BJ (cell line): ENCODE data around the gene DCPS. TPM values are rescaled to one million over a fixed set of nuclear protein-coding genes. Genes with fewer than 3 reads are reported as not detected.
"Not testable (repeated sequence)": the region's sequence is repeated elsewhere in the genome, so short reads cannot be mapped to it uniquely, and the experiment has no call there.

ENCODE experiments used
- CTCF ChIA-PET: fragments of 350-600 bp; formaldehyde crosslinking; extraction: SDS; loops from one replicate; lab custom pipeline; 2021; ENCODE audit warnings: antibody characterized with exemption, inconsistent platforms; lab: Yijun Ruan, JAX
- POLR2A ChIA-PET: fragments of 300-600 bp; sonication (Branson Sonifier 250); formaldehyde crosslinking; extraction: SDS; loops from one replicate; lab custom pipeline; 2021; ENCODE audit warnings: antibody characterized with exemption; lab: Charles Lee
- DNase-seq: peaks from one replicate; pipeline ENCODE4 v3.0.0-alpha.2; 2011; ENCODE audit warnings: low read depth
- H3K27me3 ChIP-seq: 2 replicates; pipeline ENCODE4 v1.6.0; 2011; ENCODE audit warnings: low read length; ENCODE audit not compliant: control insufficient read depth, insufficient read depth
- H3K36me3 ChIP-seq: 2 replicates; pipeline ENCODE4 v1.5.1; 2011; ENCODE audit warnings: low read length; ENCODE audit not compliant: control insufficient read depth, insufficient read depth
- H3K4me3 ChIP-seq: 2 replicates; pipeline ENCODE4 v1.5.1; 2011; ENCODE audit warnings: low read depth, mild to moderate bottlenecking, control low read depth, low read length
- CTCF ChIP-seq: IDR thresholded peaks from 2 replicates; pipeline ENCODE4 v1.5.1; 2011; ENCODE audit warnings: low read depth, mild to moderate bottlenecking, control low read depth, inconsistent platforms, low read length, moderate library complexity; ENCODE audit not compliant: insufficient read depth
- polyA plus RNA-seq: library from polyadenylated mRNA; depleted of rRNA; stranded (reverse); fragments of >200 nt; gene quantifications from 2 replicates; pipeline ENCODE4 v1.2.3, GENCODE V29; 2011

The DCPS gene
- polyA plus RNA-seq, 1 experiment: 23.5 TPM

GRCh38 chr11:126380909-126381308 lies 77.0 kb downstream of the DCPS start:
- POLR2A ChIA-PET: no interaction called here
- TF ChIP-seq CTCF: no peak
- H3K4me3 ChIP-seq: no peak overlapping the region
- no peaks in the 10 kb centered on the region for H3K36me3 ChIP-seq
- no peaks in the 10 kb centered on the region for H3K27me3 ChIP-seq
- DNase-seq: no peak
- CTCF ChIA-PET: interaction anchor here (1.0 kb wide), 1 partner anchor 21 kb away, joined by 3 read pairs; no protein-coding TSS in a partner anchor

- H3K27me3 ChIP-seq, DNase-seq, CTCF ChIA-PET, H3K4me3 ChIP-seq, H3K36me3 ChIP-seq, POLR2A ChIA-PET: not testable (repeated sequence)
Measured at GRCh38 chr11:126381960-126382359, 78.1 kb downstream of the DCPS start.

GRCh38 chr11:126382641-126383040 lies 78.8 kb downstream of the DCPS start:
- CTCF ChIA-PET, H3K4me3 ChIP-seq, H3K36me3 ChIP-seq, H3K27me3 ChIP-seq, DNase-seq, POLR2A ChIA-PET: not testable (repeated sequence)

GRCh38 chr11:126383339-126384335 lies 79.8 kb downstream of the DCPS start:
- Histone ChIP-seq H3K27me3 (no peaks in the 10 kb centered on the region), H3K4me3 (no peak overlapping the region), H3K36me3 (no peaks in the 10 kb centered on the region)
- DNase-seq: no peak
- no peak for TF ChIP-seq CTCF
- POLR2A ChIA-PET: no interaction called here
- CTCF ChIA-PET: no interaction called here

GRCh38 chr11:126384449-126385070 lies 80.7 kb downstream of the DCPS start:
- TF ChIP-seq CTCF: no peak
- CTCF ChIA-PET: no interaction called here

More at GRCh38 chr11:126384449-126385070, 80.7 kb downstream of the DCPS start:
- no peaks in the 10 kb centered on the region for H3K27me3 ChIP-seq
- POLR2A ChIA-PET: no interaction called here
- H3K36me3 ChIP-seq: no peaks in the 10 kb centered on the region
- DNase-seq: no peak
- H3K4me3 ChIP-seq: no peak overlapping the region
